ENCODE results near the gene TSPAN9.
A peak's percentile ranks its signal among the peaks of the same experiment; 100 is the strongest.

TSPAN9 gene

GRCh38 chr12:3134526-3135135 is 57.5 kb downstream of the TSPAN9 start:
- intact Hi-C loops (cut with DNase I), result loop anchor here (1.0 to 10.0 kb wide), 4 partner anchors 62 to 670 kb away; no protein-coding TSS in a partner anchor
- peak in 2 of 10 donors; percentile 55 to 69 for DNase-seq

GRCh38 chr12:3135522-3136461 is 58.6 kb downstream of the TSPAN9 start:
- peak in 5 of 10 donors; percentile 28 to 83 (median 47) for DNase-seq
- intact Hi-C loops (cut with DNase I), result loop anchor here (1.0 to 10.0 kb wide), 4 partner anchors 63 to 669 kb away; no protein-coding TSS in a partner anchor

GRCh38 chr12:3136641-3137267 is 59.6 kb downstream of the TSPAN9 start:
- peak in 2 of 10 donors; percentile 51 to 83 for DNase-seq
- intact Hi-C loops (cut with DNase I), result loop anchor here (5.0 to 10.0 kb wide), 3 partner anchors 64 to 668 kb away; no protein-coding TSS in a partner anchor

- peak in 2 of 10 donors; percentile 64 to 85 for DNase-seq
- intact Hi-C loops (cut with DNase I), result loop anchor here (5.0 to 10.0 kb wide), 3 partner anchors 65 to 667 kb away; no protein-coding TSS in a partner anchor
Observed at GRCh38 chr12:3137268-3137781, 60.1 kb downstream of the TSPAN9 start.

- intact Hi-C loops (cut with DNase I), result loop anchor here (5.0 to 10.0 kb wide), 3 partner anchors 64 to 667 kb away; no protein-coding TSS in a partner anchor
- DNase-seq, result peak in 2 of 10 donors; percentile 46 to 64
Observed at GRCh38 chr12:3137814-3138445, 60.8 kb downstream of the TSPAN9 start.

GRCh38 chr12:3138941-3139511 is 61.8 kb downstream of the TSPAN9 start:
- intact Hi-C loops (cut with DNase I), result loop anchor here (5.0 to 10.0 kb wide), 3 partner anchors 63 to 666 kb away; no protein-coding TSS in a partner anchor
- peak in 2 of 10 donors; percentile 35 to 82 for DNase-seq

- DNase-seq, result peak in 1 of 10 donors; percentile 28
- intact Hi-C loops (cut with DNase I), result loop anchor here (5.0 to 10.0 kb wide), 3 partner anchors 63 to 665 kb away; no protein-coding TSS in a partner anchor
Observed at GRCh38 chr12:3139760-3140159, 62.6 kb downstream of the TSPAN9 start.

- intact Hi-C loops (cut with DNase I), result no loop called here
- DNase-seq, result peak in 1 of 10 donors; percentile 54
Observed at GRCh38 chr12:3140284-3140683, 63.1 kb downstream of the TSPAN9 start.

GRCh38 chr12:3141339-3142321 is 64.5 kb downstream of the TSPAN9 start:
- DNase-seq, result peak in 2 of 10 donors; percentile 82 to 87
- intact Hi-C loops (cut with DNase I), result no loop called here

GRCh38 chr12:3142386-3142785 is 65.2 kb downstream of the TSPAN9 start:
- intact Hi-C loops (cut with DNase I), result no loop called here
- peak in 2 of 10 donors; percentile 59 to 77 for DNase-seq

- intact Hi-C loops (cut with DNase I), result no loop called here
- peak in 1 of 10 donors; percentile 54 for DNase-seq
Observed at GRCh38 chr12:3144495-3144894, 67.3 kb downstream of the TSPAN9 start.

- intact Hi-C loops (cut with DNase I), result no loop called here
Observed at GRCh38 chr12:3145033-3145432, 67.9 kb downstream of the TSPAN9 start.

GRCh38 chr12:3145546-3146310 is 68.5 kb downstream of the TSPAN9 start:
- peak in 1 of 10 donors; percentile 74 for DNase-seq
- intact Hi-C loops (cut with DNase I), result no loop called here

More at GRCh38 chr12:3145033-3145432, 67.9 kb downstream of the TSPAN9 start:
- peak in 1 of 10 donors; percentile 79 for DNase-seq

- intact Hi-C loops (cut with DNase I), result no loop called here
- peak in 1 of 10 donors; percentile 63 for DNase-seq
Observed at GRCh38 chr12:3147260-3147659, 70.1 kb downstream of the TSPAN9 start.

- peak in 1 of 10 donors; percentile 59 for DNase-seq
- intact Hi-C loops (cut with DNase I), result no loop called here
Observed at GRCh38 chr12:3148366-3149000, 71.3 kb downstream of the TSPAN9 start.

GRCh38 chr12:3149515-3150307 is 72.5 kb downstream of the TSPAN9 start:
- intact Hi-C loops (cut with DNase I), result no loop called here
- DNase-seq, result peak in 2 of 10 donors; percentile 40 to 44
